Measurements from ENCODE around the gene CDCP2. TPM values are rescaled to one million over a fixed set of nuclear protein-coding genes. Genes with fewer than 3 reads are reported as not detected.

The CDCP2 gene
- total RNA-seq, 2 experiments from 2014 or later = 0.18 TPM; not detected in 1

- H3K36me3 Mint-ChIP-seq (ENCODE audit: low read depth) = peaks cover 21% of the 10 kb centered on the region
- ChIA-PET POLR2A (interaction anchor here (0.7 to 1.6 kb wide), 3 partner anchors 13 to 64 kb away, joined by 3 read pairs; no protein-coding TSS in a partner anchor), CTCF (no interaction called here)
- intact Hi-C loops (cut with micrococcal nuclease) = no loop called here
- H3K27ac Mint-ChIP-seq = no peak overlapping the region
- DNase-seq (no peak), ATAC-seq (no peak)
- TF ChIP-seq CTCF (IDR thresholded peaks at IDR 0.05) = no peak
- no peaks in the 10 kb centered on the region for H3K4me1 Mint-ChIP-seq (ENCODE audit: low read depth)
- H3K9me3 Mint-ChIP-seq = no peaks in the 10 kb centered on the region
- H3K4me3 Mint-ChIP-seq = no peak overlapping the region
- no peaks in the 10 kb centered on the region for H3K27me3 Mint-ChIP-seq
These were observed 49.4 kb downstream of the CDCP2 start for GRCh38 chr1:54103414-54103813.

DNA sequence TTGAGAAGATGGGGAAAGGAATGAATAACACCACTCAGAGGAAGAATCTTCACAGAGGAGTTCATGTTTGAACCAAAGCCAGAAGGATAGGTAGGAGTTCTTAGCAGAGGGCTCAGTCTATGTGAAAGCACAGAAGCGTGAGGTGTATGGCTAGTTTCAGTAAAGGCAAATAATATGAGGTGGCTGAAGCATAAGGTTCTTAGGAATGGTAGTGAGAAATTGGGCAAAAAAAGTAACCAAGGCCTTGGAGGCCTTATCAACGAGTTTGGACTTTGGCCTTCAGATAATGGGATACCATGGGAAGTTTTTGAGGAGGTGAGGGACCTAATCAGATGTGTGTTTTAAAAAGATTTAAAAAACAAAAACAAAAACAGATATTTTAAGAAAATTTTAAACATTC lies 52.3 kb downstream of the CDCP2 start:
- ATAC-seq (no peak), DNase-seq (no peak)
- no peaks in the 10 kb centered on the region for H3K4me1 Mint-ChIP-seq (ENCODE audit: low read depth)
- no peak for TF ChIP-seq CTCF (IDR thresholded peaks at IDR 0.05)
- peaks cover 31% of the 10 kb centered on the region for H3K36me3 Mint-ChIP-seq (ENCODE audit: low read depth)
- no peak overlapping the region for H3K4me3 Mint-ChIP-seq
- no peak overlapping the region for H3K27ac Mint-ChIP-seq
- no peaks in the 10 kb centered on the region for H3K27me3 Mint-ChIP-seq
- no peaks in the 10 kb centered on the region for H3K9me3 Mint-ChIP-seq
- ChIA-PET CTCF (no interaction called here), POLR2A (no interaction called here)
- intact Hi-C loops (cut with micrococcal nuclease) = no loop called here

DNA sequence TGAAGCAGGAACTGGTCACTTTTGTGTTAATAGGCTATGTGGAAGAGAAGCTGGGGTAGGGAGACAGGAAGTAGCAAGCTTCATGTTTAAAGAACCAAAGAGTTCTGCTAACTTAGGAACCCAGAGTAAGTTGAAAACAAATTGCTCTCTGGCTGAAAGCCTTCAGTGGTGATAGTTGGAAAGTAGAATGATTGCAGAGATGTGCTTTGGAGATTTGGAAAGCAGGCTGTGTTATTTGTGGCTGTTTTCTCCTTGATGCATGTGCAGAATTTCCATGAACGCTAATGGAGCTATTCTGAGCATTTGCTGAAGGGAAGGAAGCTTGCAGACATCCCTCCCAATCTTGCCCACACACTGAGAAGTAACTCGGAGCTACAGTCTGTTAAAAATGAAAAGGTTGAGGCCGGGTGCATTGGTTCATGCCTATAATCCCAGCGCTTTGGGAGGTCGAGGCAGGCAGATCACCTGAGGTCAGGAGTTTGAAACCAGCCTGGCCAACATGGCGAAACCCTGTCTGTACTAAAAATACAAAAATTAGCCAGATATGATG lies 53.7 kb downstream of the CDCP2 start:
- no peaks in the 10 kb centered on the region for H3K27me3 Mint-ChIP-seq
- no peak overlapping the region for H3K27ac Mint-ChIP-seq
- H3K36me3 Mint-ChIP-seq (ENCODE audit: low read depth) = peaks cover 31% of the 10 kb centered on the region

GRCh38 chr1:54096877-54097240 lies 55.9 kb downstream of the CDCP2 start:
- Mint-ChIP-seq H3K4me3 (no peak overlapping the region), H3K27ac (no peak overlapping the region), H3K4me1 (ENCODE audit: low read depth) (no peaks in the 10 kb centered on the region), H3K9me3 (no peaks in the 10 kb centered on the region), H3K36me3 (ENCODE audit: low read depth) (peaks cover 22% of the 10 kb centered on the region), H3K27me3 (no peaks in the 10 kb centered on the region)
- ATAC-seq (no peak), DNase-seq (no peak)
- CTCF ChIA-PET = interaction anchor here (0.7 to 1.5 kb wide), 2 partner anchors 15 to 85 kb away, joined by 3 to 4 read pairs; no protein-coding TSS in a partner anchor
- intact Hi-C loops (cut with micrococcal nuclease) = no loop called here
- POLR2A ChIA-PET = no interaction called here
- TF ChIP-seq CTCF (IDR thresholded peaks at IDR 0.05) = no peak

More for the DNA sequence above, 53.7 kb downstream of the CDCP2 start:
- TF ChIP-seq CTCF (IDR thresholded peaks at IDR 0.05) = no peak
- no peaks in the 10 kb centered on the region for H3K9me3 Mint-ChIP-seq
- intact Hi-C loops (cut with micrococcal nuclease) = no loop called here
- DNase-seq (no peak), ATAC-seq (no peak)
- CTCF ChIA-PET = interaction anchor here (1.1 to 2.2 kb wide), 3 partner anchors 18 to 239 kb away, joined by 3 to 11 read pairs (median 5); no protein-coding TSS in a partner anchor
- POLR2A ChIA-PET = no interaction called here
- H3K4me3 Mint-ChIP-seq = no peak overlapping the region
- no peaks in the 10 kb centered on the region for H3K4me1 Mint-ChIP-seq (ENCODE audit: low read depth)

GRCh38 chr1:54096227-54096876 lies 56.4 kb downstream of the CDCP2 start:
- POLR2A ChIA-PET = no interaction called here
- no peak for DNase-seq
- no peak for ATAC-seq
- Mint-ChIP-seq H3K36me3 (ENCODE audit: low read depth) (peaks cover 20% of the 10 kb centered on the region), H3K27me3 (no peaks in the 10 kb centered on the region), H3K4me1 (ENCODE audit: low read depth) (no peaks in the 10 kb centered on the region), H3K4me3 (no peak overlapping the region), H3K9me3 (no peaks in the 10 kb centered on the region), H3K27ac (no peak overlapping the region)
- TF ChIP-seq CTCF (IDR thresholded peaks at IDR 0.05) = no peak
- CTCF ChIA-PET = interaction anchor here (0.7 to 1.5 kb wide), 2 partner anchors 14 to 85 kb away, joined by 3 to 4 read pairs; no protein-coding TSS in a partner anchor
- intact Hi-C loops (cut with micrococcal nuclease) = no loop called here

All from activated CD8-positive, alpha-beta T cell treated with anti-CD3 and anti-CD28 coated beads for 36 hours (primary cell).